K562 (cell line): Measurements from ENCODE around the gene ECD. TPM values are rescaled to one million over a fixed set of nuclear protein-coding genes. Genes with fewer than 3 reads are reported as not detected.

Experiments used
- CREM ChIP-seq: IDR thresholded peaks from 2 replicates; pipeline ENCODE4 v1.6.1; 2014; ENCODE audit warnings: antibody characterized with exemption, low read depth
- EHMT2 ChIP-seq: fragments of 450-650 bp; IDR thresholded peaks from 2 replicates; pipeline ENCODE4 v1.6.1; 2018; ENCODE audit warnings: antibody characterized with exemption
- FOXJ2 ChIP-seq: fragments of 200-800 bp; sonication (Bioruptor generic); IDR thresholded peaks from 2 replicates; pipeline ENCODE4 v1.6.1; 2016; ENCODE audit warnings: missing genetic modification characterization, missing compliant biosample characterization
- HDAC2 ChIP-seq: fragments of 450-650 bp; IDR thresholded peaks from 2 replicates; pipeline ENCODE4 v1.6.1; 2016; ENCODE audit warnings: mild to moderate bottlenecking
- KAT7 ChIP-seq: sonication (generic); formaldehyde crosslinking; IDR thresholded peaks from 2 replicates; pipeline ENCODE4 v1.8.0; 2022; ENCODE audit warnings: missing genetic modification reagents, mild to moderate bottlenecking, borderline replicate concordance
- KHSRP ChIP-seq: fragments of 450-650 bp; IDR thresholded peaks from 2 replicates; pipeline ENCODE4 v1.6.1; 2017
- NCOA6 ChIP-seq: fragments of 450-650 bp; IDR thresholded peaks from 2 replicates; pipeline ENCODE4 v1.6.1; 2017; ENCODE audit warnings: mild to moderate bottlenecking
- NR1H2 ChIP-seq: sonication (generic); formaldehyde crosslinking; IDR thresholded peaks from 2 replicates; pipeline ENCODE4 v1.4.0; 2020; ENCODE audit warnings: mild to moderate bottlenecking, missing genetic modification reagents
- ZBED1 ChIP-seq: IDR thresholded peaks from 2 replicates; pipeline ENCODE4 v1.6.1; 2014
- ZFP36 ChIP-seq: fragments of 150-350 bp; IDR thresholded peaks from 2 replicates; pipeline ENCODE4 v1.6.1; 2018; ENCODE audit warnings: low read length, low read depth; ENCODE audit not compliant: partially characterized antibody
- ZNF217 ChIP-seq: sonication (generic); formaldehyde crosslinking; IDR thresholded peaks from 2 replicates; pipeline ENCODE4 v1.8.0; 2022; ENCODE audit warnings: mild to moderate bottlenecking, missing genetic modification reagents
- ZNF584 ChIP-seq: fragments of 200-800 bp; sonication (Bioruptor generic); IDR thresholded peaks from 2 replicates; pipeline ENCODE4 v1.6.1; 2016; ENCODE audit warnings: low read depth, mild to moderate bottlenecking, missing genetic modification characterization, missing compliant biosample characterization
- polyA plus RNA-seq, 8 experiments: library from polyadenylated mRNA; depleted of rRNA in 4 of 8; stranded (reverse) in 5 of 8; unstranded in 3 of 8; fragments of >200 nt; fragmentation: Nextera tagmentation in 2 of 8; fragmentation: Illumina TruSeq in 1 of 8; extraction: Ambion mirVana in 2 of 8; extraction: Trizol in 1 of 8; gene quantifications; 2 replicates each; pipeline versions ENCODE4 v1.2.1 to v1.2.3, GENCODE V29; 2011 to 2014; ENCODE audit warnings: inconsistent platforms in 1 of 8, missing spikeins in 1 of 8
- total RNA-seq, 7 experiments: library from RNA; depleted of rRNA in 6 of 7; stranded (reverse); fragments of >200 nt in 6 of 7; fragmentation: Illumina TruSeq in 2 of 7; extraction: Trizol in 2 of 7; gene quantifications; 2 replicates each; pipeline versions ENCODE4 v1.2.1 to v1.2.3, GENCODE V29; 2011 to 2021; ENCODE audit warnings: low replicate concordance in 1 of 7
- TF ChIP-seq, protein P1 (sequence below): fragments of 250-450 bp; sonication (Bioruptor Pico); IDR thresholded peaks from 2 replicates; pipeline ENCODE4 v1.5.0; 2020; ENCODE audit warnings: mild to moderate bottlenecking, borderline replicate concordance
- TF ChIP-seq, protein P2 (sequence below), 2 experiments: fragments of 450-650 bp; conservative IDR thresholded peaks; 2 replicates each; pipeline ENCODE4 v1.6.1; 2017; ENCODE audit warnings: mild to moderate bottlenecking in 2 of 2, moderate library complexity in 2 of 2
- TF ChIP-seq, protein P3 (sequence below): sonication (generic); formaldehyde crosslinking; IDR thresholded peaks from 2 replicates; pipeline ENCODE4 v1.8.0; 2022; ENCODE audit warnings: missing genetic modification reagents, mild to moderate bottlenecking, moderate library complexity, borderline replicate concordance
- TF ChIP-seq, protein P4 (sequence below): sonication (generic); formaldehyde crosslinking; IDR thresholded peaks from 2 replicates; pipeline ENCODE4 v1.8.1; 2023; ENCODE audit warnings: mild to moderate bottlenecking, missing genetic modification reagents
- TF ChIP-seq, protein P5 (sequence below): fragments of 450-650 bp; IDR thresholded peaks from 2 replicates; pipeline ENCODE4 v1.7.1; 2018; ENCODE audit warnings: mild to moderate bottlenecking, low read depth; ENCODE audit not compliant: partially characterized antibody

ECD gene
- total and polyA plus RNA-seq, 9 of the 15 experiments (the other 6 are each of a cell fraction or from before 2014, with no cell fraction given), result 33.5 to 79.9 (median 53.2) TPM

DNA sequence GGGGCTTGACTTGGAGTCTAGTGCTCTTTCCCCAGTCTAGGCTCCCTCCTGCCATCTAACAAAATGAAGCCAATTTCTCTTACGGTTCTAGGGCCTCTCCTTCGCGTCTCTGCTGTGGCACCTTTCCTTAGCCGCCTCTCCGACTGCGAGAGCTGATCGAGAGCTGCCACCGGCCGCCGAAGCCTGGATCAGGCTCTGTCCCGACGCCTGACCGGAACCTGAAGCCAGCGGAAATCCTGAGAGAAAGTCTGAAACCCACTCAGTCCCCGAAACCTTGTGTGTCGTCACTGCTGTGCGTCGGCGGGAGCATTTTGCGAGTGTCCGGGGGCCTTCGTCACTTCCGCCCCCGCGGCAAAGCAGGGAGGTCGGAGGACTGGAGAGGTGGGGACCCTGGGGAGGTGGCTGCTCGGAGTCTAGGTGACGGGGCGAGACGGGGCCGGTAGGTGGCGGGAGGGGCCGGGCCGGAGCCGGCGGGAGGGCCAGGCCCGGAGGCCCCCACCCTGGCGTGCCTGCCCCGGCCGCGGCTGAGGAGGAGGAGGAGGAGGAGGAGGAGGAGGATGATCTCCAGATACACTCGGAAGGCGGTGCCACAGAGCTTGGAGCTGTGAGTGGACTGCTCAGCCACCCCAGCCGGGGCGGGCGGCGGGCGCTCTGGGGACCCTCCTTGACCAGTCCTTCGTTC lies at the start of gene ECD, which contains the start of gene FAM149B1 (continued):
- TF ChIP-seq, protein P1, sequence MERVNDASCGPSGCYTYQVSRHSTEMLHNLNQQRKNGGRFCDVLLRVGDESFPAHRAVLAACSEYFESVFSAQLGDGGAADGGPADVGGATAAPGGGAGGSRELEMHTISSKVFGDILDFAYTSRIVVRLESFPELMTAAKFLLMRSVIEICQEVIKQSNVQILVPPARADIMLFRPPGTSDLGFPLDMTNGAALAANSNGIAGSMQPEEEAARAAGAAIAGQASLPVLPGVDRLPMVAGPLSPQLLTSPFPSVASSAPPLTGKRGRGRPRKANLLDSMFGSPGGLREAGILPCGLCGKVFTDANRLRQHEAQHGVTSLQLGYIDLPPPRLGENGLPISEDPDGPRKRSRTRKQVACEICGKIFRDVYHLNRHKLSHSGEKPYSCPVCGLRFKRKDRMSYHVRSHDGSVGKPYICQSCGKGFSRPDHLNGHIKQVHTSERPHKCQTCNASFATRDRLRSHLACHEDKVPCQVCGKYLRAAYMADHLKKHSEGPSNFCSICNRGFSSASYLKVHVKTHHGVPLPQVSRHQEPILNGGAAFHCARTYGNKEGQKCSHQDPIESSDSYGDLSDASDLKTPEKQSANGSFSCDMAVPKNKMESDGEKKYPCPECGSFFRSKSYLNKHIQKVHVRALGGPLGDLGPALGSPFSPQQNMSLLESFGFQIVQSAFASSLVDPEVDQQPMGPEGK, result no peak
- TF ChIP-seq ZBED1, result peak; percentile 58; the same call in 1 of the 2 replicates
- no peak for TF ChIP-seq FOXJ2 (tag)
- TF ChIP-seq, protein P2, sequence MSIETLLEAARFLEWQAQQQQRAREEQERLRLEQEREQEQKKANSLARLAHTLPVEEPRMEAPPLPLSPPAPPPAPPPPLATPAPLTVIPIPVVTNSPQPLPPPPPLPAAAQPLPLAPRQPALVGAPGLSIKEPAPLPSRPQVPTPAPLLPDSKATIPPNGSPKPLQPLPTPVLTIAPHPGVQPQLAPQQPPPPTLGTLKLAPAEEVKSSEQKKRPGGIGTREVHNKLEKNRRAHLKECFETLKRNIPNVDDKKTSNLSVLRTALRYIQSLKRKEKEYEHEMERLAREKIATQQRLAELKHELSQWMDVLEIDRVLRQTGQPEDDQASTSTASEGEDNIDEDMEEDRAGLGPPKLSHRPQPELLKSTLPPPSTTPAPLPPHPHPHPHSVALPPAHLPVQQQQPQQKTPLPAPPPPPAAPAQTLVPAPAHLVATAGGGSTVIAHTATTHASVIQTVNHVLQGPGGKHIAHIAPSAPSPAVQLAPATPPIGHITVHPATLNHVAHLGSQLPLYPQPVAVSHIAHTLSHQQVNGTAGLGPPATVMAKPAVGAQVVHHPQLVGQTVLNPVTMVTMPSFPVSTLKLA (conservative IDR thresholded peaks at IDR 0.05), result peak; percentile 70 to 92
- TF ChIP-seq NCOA6, result no peak
- peak; percentile 94; the same call in 1 of the 2 replicates for TF ChIP-seq KAT7
- TF ChIP-seq CREM, result peak; percentile 100
- 0 out of 2 replicates have a peak, but pooled peaks have one; percentile 81 for TF ChIP-seq NR1H2 (CRISPR knock-in tag)
- TF ChIP-seq ZNF584 (CRISPR knock-in tag), result no peak
- peak; percentile 33; the same call in 1 of the 2 replicates for TF ChIP-seq EHMT2
- TF ChIP-seq ZFP36, result peak; percentile 27
- TF ChIP-seq, protein P3, sequence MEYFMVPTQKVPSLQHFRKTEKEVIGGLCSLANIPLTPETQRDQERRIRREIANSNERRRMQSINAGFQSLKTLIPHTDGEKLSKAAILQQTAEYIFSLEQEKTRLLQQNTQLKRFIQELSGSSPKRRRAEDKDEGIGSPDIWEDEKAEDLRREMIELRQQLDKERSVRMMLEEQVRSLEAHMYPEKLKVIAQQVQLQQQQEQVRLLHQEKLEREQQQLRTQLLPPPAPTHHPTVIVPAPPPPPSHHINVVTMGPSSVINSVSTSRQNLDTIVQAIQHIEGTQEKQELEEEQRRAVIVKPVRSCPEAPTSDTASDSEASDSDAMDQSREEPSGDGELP, result peak; percentile 78; the same call in 1 of the 2 replicates
- peak; percentile 70 for TF ChIP-seq HDAC2
- no peak for TF ChIP-seq ZNF217 (CRISPR knock-in tag)
- TF ChIP-seq, protein P4, sequence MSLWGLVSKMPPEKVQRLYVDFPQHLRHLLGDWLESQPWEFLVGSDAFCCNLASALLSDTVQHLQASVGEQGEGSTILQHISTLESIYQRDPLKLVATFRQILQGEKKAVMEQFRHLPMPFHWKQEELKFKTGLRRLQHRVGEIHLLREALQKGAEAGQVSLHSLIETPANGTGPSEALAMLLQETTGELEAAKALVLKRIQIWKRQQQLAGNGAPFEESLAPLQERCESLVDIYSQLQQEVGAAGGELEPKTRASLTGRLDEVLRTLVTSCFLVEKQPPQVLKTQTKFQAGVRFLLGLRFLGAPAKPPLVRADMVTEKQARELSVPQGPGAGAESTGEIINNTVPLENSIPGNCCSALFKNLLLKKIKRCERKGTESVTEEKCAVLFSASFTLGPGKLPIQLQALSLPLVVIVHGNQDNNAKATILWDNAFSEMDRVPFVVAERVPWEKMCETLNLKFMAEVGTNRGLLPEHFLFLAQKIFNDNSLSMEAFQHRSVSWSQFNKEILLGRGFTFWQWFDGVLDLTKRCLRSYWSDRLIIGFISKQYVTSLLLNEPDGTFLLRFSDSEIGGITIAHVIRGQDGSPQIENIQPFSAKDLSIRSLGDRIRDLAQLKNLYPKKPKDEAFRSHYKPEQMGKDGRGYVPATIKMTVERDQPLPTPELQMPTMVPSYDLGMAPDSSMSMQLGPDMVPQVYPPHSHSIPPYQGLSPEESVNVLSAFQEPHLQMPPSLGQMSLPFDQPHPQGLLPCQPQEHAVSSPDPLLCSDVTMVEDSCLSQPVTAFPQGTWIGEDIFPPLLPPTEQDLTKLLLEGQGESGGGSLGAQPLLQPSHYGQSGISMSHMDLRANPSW (CRISPR knock-in tag), result peak; percentile 48; the same call in 1 of the 2 replicates
- peak; percentile 98 for TF ChIP-seq KHSRP
- TF ChIP-seq, protein P5, sequence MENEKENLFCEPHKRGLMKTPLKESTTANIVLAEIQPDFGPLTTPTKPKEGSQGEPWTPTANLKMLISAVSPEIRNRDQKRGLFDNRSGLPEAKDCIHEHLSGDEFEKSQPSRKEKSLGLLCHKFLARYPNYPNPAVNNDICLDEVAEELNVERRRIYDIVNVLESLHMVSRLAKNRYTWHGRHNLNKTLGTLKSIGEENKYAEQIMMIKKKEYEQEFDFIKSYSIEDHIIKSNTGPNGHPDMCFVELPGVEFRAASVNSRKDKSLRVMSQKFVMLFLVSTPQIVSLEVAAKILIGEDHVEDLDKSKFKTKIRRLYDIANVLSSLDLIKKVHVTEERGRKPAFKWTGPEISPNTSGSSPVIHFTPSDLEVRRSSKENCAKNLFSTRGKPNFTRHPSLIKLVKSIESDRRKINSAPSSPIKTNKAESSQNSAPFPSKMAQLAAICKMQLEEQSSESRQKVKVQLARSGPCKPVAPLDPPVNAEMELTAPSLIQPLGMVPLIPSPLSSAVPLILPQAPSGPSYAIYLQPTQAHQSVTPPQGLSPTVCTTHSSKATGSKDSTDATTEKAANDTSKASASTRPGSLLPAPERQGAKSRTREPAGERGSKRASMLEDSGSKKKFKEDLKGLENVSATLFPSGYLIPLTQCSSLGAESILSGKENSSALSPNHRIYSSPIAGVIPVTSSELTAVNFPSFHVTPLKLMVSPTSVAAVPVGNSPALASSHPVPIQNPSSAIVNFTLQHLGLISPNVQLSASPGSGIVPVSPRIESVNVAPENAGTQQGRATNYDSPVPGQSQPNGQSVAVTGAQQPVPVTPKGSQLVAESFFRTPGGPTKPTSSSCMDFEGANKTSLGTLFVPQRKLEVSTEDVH, result peak; percentile 97
